Large intestine (tissue), 3 donors: ENCODE measurements around the gene SEPTIN2. TPM values are rescaled to one million over a fixed set of nuclear protein-coding genes. Genes with fewer than 3 reads are reported as not detected.
"Not testable (repeated sequence)": the region's sequence is repeated elsewhere in the genome, so short reads cannot be mapped to it uniquely, and the experiment has no call there.

Source experiments
- DNase-seq, 2 donors: peaks; one replicate each; pipeline versions ENCODE4 v3.0.0 to v3.0.0-alpha.2; 2013
- H3K27ac ChIP-seq: one replicate; pipeline ENCODE4 v1.5.1; 2013; ENCODE audit warnings: low read length
- H3K27me3 ChIP-seq: 2 replicates; pipeline ENCODE4 v1.6.1; 2013; ENCODE audit warnings: low read length; ENCODE audit not compliant: control insufficient read depth, insufficient read depth
- H3K36me3 ChIP-seq: 2 replicates; pipeline ENCODE4 v1.6.1; 2013; ENCODE audit warnings: low read length; ENCODE audit not compliant: control insufficient read depth, insufficient read depth
- H3K4me1 ChIP-seq: one replicate; pipeline ENCODE4 v1.6.1; 2013; ENCODE audit warnings: low read length; ENCODE audit not compliant: control insufficient read depth, insufficient read depth
- H3K4me3 ChIP-seq: one replicate; pipeline ENCODE4 v1.5.1; 2013; ENCODE audit warnings: low read length
- H3K9me3 ChIP-seq: one replicate; pipeline ENCODE4 v1.6.1; 2013; ENCODE audit warnings: mild to moderate bottlenecking, low read depth, low read length, moderate library complexity; ENCODE audit not compliant: control insufficient read depth
- whole genome bisulfite sequencing: methylation state at CpG from one replicate; pipeline ENCODE4 v1.1.5; 2013; ENCODE audit warnings: low lambda C conversion rate; ENCODE audit not compliant: insufficient coverage; 5-methylcytosine and 5-hydroxymethylcytosine counted together
- polyA plus RNA-seq: library from polyadenylated mRNA; unstranded; fragments of 120-200 nt; gene quantifications from one replicate; pipeline ENCODE4 v1.2.1, GENCODE V29; 2013

The SEPTIN2 gene
- polyA plus RNA-seq, 1 donor, result 354 TPM

DNA sequence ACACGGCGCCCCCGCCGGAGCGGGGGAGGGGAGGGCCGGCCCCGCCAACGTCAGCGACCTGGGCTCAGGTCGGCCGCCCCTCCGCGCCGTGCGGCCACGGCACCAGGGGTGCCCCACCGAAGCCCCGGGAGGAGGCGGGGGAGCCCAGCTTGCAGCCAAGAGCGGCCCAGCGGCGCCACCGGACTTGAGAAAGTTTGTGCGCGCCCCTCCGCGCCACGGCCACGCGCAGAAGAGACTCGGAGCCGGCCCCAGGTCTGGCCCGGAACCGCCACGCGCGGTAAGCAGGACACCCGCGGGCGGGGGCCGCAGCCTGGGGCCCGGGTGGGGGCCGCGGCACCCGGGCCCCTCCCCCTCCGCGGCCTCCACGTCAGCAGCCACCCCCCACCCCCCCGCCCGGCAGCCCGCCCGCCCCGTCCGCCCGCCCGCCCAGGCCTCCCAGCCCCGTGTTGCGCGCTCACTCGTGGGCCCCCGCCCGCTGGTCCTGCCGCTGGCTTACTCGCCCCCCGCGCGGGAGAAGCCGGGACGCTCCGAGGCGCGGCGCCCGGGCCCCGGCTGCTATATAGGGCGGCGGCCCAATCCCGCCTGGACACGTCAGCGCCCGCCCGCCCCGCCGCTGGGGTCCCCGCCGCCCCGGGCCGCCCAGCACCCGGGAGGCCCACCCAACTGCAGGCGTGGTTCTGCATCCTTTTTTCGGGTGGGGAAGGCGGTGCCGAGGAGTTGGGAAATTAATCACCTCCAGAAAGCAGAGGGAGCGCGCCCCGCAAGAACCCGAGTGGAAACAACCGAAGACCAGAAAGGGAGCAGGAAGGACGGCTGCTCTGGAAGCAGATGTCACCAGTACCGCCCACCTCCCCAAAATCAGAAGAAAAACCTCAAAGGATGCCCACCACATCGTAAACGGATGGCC is 43.2 kb upstream of the SEPTIN2 start:
- H3K4me1 ChIP-seq, result peaks cover 7% of the 10 kb centered on the region
- DNase-seq, result peak; percentile 29 to 73
- H3K27me3 ChIP-seq, result no peaks in the 10 kb centered on the region
- H3K27ac ChIP-seq, result peak overlapping the region; percentile 19
- WGBS, result no CpG with 5 or more reads among the region's 102 CpGs
- peak overlapping the region; percentile 67 for H3K4me3 ChIP-seq
- H3K36me3 ChIP-seq, result peaks cover 12% of the 10 kb centered on the region
- H3K9me3 ChIP-seq, result no peaks in the 10 kb centered on the region

DNA sequence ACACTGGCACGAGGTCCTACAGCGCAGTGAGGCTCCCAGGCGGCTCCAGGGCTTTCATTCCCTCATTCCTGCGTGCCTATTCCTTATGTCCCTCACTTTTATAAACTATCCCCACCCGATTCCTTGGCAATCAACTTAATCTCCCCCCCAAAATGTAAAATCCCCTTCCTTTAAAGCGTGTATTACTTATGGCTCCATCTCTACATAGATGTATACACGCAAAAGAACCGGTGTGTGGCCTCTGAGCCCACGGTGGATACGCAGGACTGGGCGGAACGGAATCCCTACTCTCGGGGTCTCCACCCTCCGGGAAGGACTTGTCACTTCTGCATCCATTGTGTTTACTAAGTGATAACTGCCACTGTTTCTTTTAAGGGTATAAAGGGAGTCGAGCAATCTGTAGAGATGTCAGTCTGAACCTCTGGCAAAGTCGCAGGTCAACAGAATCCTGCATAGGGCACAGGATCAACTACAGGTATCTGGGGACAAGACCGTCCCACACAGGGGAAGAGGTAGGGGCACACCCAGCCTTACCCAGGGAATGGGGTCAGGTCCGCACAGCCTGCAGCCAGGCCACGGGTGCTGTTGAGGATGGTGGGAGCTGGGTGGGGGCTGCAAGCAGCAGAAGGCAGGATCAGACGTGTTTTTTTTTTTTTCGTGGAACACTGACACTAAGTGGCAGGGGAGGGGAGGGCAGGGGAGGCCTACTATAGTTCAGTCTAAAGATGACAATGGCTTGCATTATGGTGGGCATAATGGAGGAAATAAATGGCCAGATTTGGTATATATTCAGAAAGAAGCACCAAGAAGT is 42.3 kb upstream of the SEPTIN2 start:
- no peak for DNase-seq
- Histone ChIP-seq H3K4me3 (peak overlapping the region; percentile 46), H3K27ac (peak overlapping the region; percentile 17), H3K4me1 (peaks cover 7% of the 10 kb centered on the region), H3K9me3 (no peaks in the 10 kb centered on the region), H3K36me3 (peaks cover 3% of the 10 kb centered on the region), H3K27me3 (no peaks in the 10 kb centered on the region)
- 80% methylated on average over 1 of the region's 21 CpGs for WGBS

DNA sequence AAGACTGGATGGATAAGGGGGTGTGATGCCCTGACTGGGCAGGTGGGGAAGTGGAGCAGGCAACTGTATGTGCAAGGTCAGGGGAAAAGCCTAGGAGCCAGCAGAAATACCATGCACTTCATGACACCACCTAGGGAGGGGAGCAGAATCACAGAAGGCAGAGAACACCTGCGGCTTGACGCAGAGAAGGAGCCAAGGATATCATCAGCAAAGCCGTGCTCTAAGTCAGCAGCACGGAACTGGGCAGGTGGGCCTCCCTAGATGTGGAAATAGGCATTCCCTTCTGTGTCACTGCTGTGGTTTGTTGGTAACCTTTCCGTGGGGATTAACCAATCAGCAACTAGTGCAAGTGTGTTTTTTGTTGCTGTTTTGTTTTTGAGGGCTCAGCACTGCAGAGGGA is 41.6 kb upstream of the SEPTIN2 start:
- Histone ChIP-seq H3K4me3 (no peak overlapping the region), H3K9me3 (no peaks in the 10 kb centered on the region), H3K4me1 (peaks cover 7% of the 10 kb centered on the region), H3K27ac (no peak overlapping the region), H3K36me3 (no peaks in the 10 kb centered on the region), H3K27me3 (no peaks in the 10 kb centered on the region)
- no peak for DNase-seq
- no CpG with 5 or more reads among the region's 5 CpGs for WGBS

DNA sequence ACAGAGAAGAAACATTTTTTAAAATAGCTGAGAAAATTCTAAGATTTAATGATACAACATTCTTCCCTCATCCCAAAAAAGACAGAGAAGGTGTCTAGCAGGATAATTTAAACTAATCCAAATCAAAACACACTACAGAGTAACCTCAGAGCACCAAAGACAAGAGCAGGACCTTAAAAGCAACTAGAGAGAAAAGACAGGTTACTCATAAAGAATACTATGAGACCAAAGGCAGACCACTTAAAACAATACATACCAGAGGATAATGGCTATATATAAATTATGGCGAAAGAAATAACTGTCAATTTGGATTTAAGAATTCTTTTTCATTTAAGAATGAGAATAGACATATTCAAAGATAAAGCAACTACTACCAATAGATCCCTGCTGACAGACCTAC is 40.2 kb upstream of the SEPTIN2 start:
- H3K4me1 ChIP-seq, result peaks cover 6% of the 10 kb centered on the region
- no CpG with 5 or more reads among the region's 1 CpG for WGBS
- no peaks in the 10 kb centered on the region for H3K27me3 ChIP-seq
- DNase-seq, result no peak
- H3K27ac ChIP-seq, result no peak overlapping the region
- H3K9me3 ChIP-seq, result no peaks in the 10 kb centered on the region
- no peak overlapping the region for H3K4me3 ChIP-seq
- H3K36me3 ChIP-seq, result no peaks in the 10 kb centered on the region

DNA sequence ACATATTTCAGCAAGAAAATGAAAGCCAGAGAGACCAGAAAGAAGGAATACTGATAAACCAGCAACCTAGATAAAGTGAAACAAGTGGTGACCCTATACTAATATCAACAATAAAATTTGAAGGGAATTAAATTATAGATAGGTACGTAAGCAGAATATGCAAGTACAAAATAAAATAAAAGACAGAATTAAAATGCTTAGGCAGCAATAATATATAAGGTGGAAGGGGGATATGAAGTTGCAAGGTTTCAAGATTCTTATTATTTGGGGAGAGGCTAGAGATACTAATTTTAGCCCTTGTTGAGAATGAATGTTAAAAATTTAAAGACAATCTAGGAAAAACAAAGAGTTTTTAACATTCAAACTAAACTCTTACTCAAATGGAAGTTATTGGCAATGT is 39.8 kb upstream of the SEPTIN2 start:
- Histone ChIP-seq H3K36me3 (no peaks in the 10 kb centered on the region), H3K27me3 (no peaks in the 10 kb centered on the region), H3K27ac (no peak overlapping the region), H3K4me1 (peaks cover 2% of the 10 kb centered on the region), H3K9me3 (no peaks in the 10 kb centered on the region), H3K4me3 (no peak overlapping the region)
- WGBS, result 100% methylated on average over 1 of the region's 1 CpG
- no peak for DNase-seq

DNA sequence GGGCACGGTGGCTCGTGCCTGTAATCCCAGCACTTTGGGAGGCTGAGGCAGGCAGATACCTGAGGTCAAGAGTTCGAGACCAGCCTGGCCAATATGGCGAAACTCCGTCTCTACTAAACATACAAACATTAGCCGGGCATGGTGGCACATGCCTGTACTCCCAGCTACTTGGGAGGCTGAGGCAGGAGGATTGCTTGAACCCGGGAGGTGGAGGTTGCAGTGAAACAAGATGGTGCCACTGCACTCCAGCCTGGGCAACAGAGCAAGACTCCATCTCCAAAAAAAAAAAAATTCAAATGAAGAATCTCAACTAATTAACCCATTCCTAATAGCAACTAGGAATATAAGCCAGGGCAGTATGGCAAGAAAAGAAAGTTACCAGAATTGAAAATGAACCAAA is 37.4 kb upstream of the SEPTIN2 start:
- not testable (repeated sequence) for H3K27me3 ChIP-seq, DNase-seq, H3K9me3 ChIP-seq, H3K36me3 ChIP-seq, H3K4me3 ChIP-seq, H3K4me1 ChIP-seq, H3K27ac ChIP-seq
- WGBS, result no CpG with 5 or more reads among the region's 7 CpGs

DNA sequence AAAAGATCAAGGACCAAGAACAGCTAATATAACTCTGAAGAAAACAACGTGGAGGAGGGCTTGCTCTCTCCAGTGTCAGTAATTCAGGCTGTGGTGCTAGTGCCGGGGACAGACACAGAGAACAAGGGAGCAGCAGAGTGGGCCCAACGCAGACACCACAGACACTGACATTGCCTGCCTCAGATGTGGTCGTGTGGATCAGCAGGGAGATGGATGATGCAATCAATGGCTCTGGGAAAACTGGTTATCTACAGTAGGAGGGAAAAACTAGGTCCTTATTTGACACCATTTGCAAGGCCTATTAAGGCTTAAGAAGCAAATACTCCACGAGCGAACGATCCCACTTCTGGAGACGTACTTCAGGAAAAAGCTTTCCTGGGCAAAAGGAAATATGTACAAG is 36.3 kb upstream of the SEPTIN2 start:
- Histone ChIP-seq H3K27ac (no peak overlapping the region), H3K27me3 (no peaks in the 10 kb centered on the region), H3K9me3 (no peaks in the 10 kb centered on the region), H3K4me1 (no peaks in the 10 kb centered on the region), H3K36me3 (no peaks in the 10 kb centered on the region), H3K4me3 (no peak overlapping the region)
- no CpG with 5 or more reads among the region's 8 CpGs for WGBS
- DNase-seq, result no peak

DNA sequence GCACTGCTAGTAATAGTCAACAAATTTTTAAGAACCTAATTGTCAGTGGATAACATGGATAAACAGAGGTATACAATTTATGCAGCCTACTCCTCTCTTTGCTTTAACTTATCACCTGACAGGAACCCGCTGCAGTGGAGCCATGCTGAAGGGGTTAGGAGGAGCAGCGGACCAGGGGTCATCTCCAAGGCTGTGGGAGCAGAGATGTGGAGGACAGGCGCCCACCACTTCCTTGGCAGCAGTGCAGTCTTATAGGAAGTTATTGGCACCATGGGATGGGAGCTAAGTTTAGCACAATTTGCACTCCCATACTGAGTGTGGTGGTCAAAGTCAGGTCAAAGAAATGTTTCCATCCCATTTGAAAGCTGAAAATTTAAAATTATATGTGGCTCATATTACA is 35.9 kb upstream of the SEPTIN2 start:
- no CpG with 5 or more reads among the region's 3 CpGs for WGBS

DNA sequence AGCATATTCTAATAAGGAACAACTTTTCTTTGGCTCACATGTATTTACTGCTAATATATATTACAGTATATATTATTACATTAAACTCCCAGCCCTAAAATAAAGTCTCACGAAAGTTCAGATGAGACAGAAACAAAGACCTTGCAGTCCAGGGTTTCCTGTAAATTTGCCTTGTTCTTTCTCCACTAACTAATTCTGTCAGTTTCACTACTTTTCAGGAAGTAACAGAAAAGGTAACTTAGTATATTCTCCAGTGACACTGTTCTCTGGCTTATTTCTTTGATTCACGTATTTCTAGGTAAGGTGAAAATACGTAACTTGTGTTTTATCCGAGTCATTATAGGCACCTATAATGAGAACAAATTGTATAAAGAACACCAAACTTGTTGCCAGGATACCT is 35.4 kb upstream of the SEPTIN2 start:
- no peak for DNase-seq
- H3K4me3 ChIP-seq, result no peak overlapping the region
- H3K36me3 ChIP-seq, result no peaks in the 10 kb centered on the region
- H3K27ac ChIP-seq, result no peak overlapping the region
- WGBS, result 94% methylated on average over 3 of the region's 4 CpGs
- no peaks in the 10 kb centered on the region for H3K4me1 ChIP-seq
- no peaks in the 10 kb centered on the region for H3K27me3 ChIP-seq
- H3K9me3 ChIP-seq, result no peaks in the 10 kb centered on the region

More for the DNA sequence above, 35.9 kb upstream of the SEPTIN2 start:
- Histone ChIP-seq H3K4me3 (no peak overlapping the region), H3K36me3 (no peaks in the 10 kb centered on the region), H3K9me3 (no peaks in the 10 kb centered on the region), H3K4me1 (no peaks in the 10 kb centered on the region), H3K27ac (no peak overlapping the region), H3K27me3 (no peaks in the 10 kb centered on the region)
- no peak for DNase-seq

DNA sequence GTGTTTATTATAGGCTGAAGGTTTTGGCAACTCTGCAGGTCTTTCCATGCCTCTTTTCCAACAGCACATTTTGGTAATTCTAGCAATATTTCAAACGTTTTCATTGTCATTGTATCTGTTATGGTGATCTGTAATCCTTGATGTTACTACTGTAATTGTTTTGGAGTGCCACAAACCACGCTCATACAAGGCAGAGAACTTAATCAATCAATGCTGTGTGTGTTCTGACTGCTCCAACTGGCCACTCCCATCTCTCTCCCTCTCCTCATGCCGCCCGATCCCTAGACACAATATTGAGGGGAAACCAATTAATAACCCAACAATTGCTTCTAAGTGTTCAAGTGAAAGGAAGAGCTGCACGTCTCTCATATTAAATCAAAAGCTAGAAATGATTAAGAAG is 33.2 kb upstream of the SEPTIN2 start:
- Histone ChIP-seq H3K9me3 (no peaks in the 10 kb centered on the region), H3K4me1 (no peaks in the 10 kb centered on the region), H3K36me3 (no peaks in the 10 kb centered on the region), H3K27ac (no peak overlapping the region), H3K27me3 (no peaks in the 10 kb centered on the region), H3K4me3 (no peak overlapping the region)
- 60% methylated on average over 1 of the region's 5 CpGs for WGBS
- DNase-seq, result no peak
